NT2/D1 (cell line): ENCODE results near the gene MRFAP1L1.
A peak's percentile ranks its signal among the peaks of the same experiment; 100 is the strongest.

Experiments used
- DNase-seq: peaks from one replicate; pipeline ENCODE4 v3.0.0-alpha.2; 2011; ENCODE audit warnings: low read depth, low spot score
- H3K27me3 ChIP-seq: 2 replicates; pipeline ENCODE4 v1.6.0; 2011; ENCODE audit warnings: mild to moderate bottlenecking; ENCODE audit not compliant: insufficient read length, insufficient read depth
- H3K36me3 ChIP-seq: 2 replicates; pipeline ENCODE4 v1.6.1; 2011; ENCODE audit warnings: mild to moderate bottlenecking, low read length, mixed read lengths; ENCODE audit not compliant: insufficient read depth, insufficient read length
- H3K4me1 ChIP-seq: 2 replicates; pipeline ENCODE4 v1.5.1; 2011; ENCODE audit not compliant: insufficient read depth, insufficient read length
- H3K4me3 ChIP-seq: 2 replicates; pipeline ENCODE4 v1.5.1; 2011; ENCODE audit warnings: low read depth; ENCODE audit not compliant: insufficient read length
- H3K9ac ChIP-seq: 2 replicates; pipeline ENCODE4 v1.6.0; 2011; ENCODE audit warnings: low read depth; ENCODE audit not compliant: insufficient read length
- H3K9me3 ChIP-seq: 2 replicates; pipeline ENCODE4 v1.5.1; 2011; ENCODE audit warnings: mild to moderate bottlenecking, low read length; ENCODE audit not compliant: insufficient read depth
- SUZ12 ChIP-seq: IDR thresholded peaks from 2 replicates; pipeline ENCODE4 v1.6.1; 2011; ENCODE audit not compliant: insufficient read length, insufficient read depth; ENCODE audit errors: extremely low read depth
- YY1 ChIP-seq: IDR thresholded peaks from 2 replicates; pipeline ENCODE4 v1.6.1; 2011; ENCODE audit not compliant: insufficient read length, insufficient read depth
- ZNF274 ChIP-seq: IDR thresholded peaks from 2 replicates; pipeline ENCODE4 v1.6.1; 2011; ENCODE audit warnings: mild to moderate bottlenecking, low read depth, low read length

The MRFAP1L1 gene

DNA sequence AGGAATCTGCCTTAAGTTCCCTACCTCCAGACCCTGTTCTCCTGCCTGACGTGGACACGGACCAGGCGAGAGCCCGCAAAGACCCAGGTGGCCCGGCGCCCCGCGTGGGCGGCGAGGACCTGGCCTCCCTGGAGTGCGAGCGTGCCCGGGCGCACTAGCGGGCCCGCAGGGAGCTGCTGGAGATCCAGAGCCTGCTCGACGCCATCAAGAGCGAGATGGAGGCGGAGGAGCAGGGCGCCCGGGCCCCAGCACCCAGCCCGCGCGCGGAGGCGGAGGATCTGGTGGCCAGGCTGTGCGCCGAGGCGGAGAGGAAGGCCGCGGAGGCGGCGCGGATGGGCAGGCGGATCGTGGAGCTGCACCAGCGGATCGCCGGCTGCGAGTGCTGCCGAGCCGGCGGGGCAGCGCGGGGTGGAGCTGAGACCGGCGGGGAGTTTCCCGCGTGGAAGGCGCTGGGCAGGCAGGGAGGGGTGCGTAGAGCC, 51.0 kb downstream of the MRFAP1L1 start:
- no peak for DNase-seq
- Histone ChIP-seq H3K9ac (no peak overlapping the region), H3K27me3 (peaks cover 16% of the 10 kb centered on the region), H3K9me3 (no peaks in the 10 kb centered on the region), H3K36me3 (no peaks in the 10 kb centered on the region), H3K4me3 (no peak overlapping the region), H3K4me1 (peaks cover 9% of the 10 kb centered on the region)
- no peak for TF ChIP-seq SUZ12
- TF ChIP-seq ZNF274: no peak
- no peak for TF ChIP-seq YY1

GRCh38 chr4:6658209-6658595, 51.5 kb downstream of the MRFAP1L1 start:
- no peak for TF ChIP-seq YY1
- TF ChIP-seq SUZ12: no peak
- no peak for TF ChIP-seq ZNF274
- no peaks in the 10 kb centered on the region for H3K9me3 ChIP-seq
- peaks cover 12% of the 10 kb centered on the region for H3K27me3 ChIP-seq
- no peaks in the 10 kb centered on the region for H3K36me3 ChIP-seq
- peaks cover 9% of the 10 kb centered on the region for H3K4me1 ChIP-seq
- H3K4me3 ChIP-seq: no peak overlapping the region
- DNase-seq: no peak
- H3K9ac ChIP-seq: peak overlapping the region; percentile 44
